ENCODE data around the gene REG3A. TPM values are rescaled to one million over a fixed set of nuclear protein-coding genes. Genes with fewer than 3 reads are reported as not detected.

The REG3A gene
- total RNA-seq, 1 donor from 2014 or later, result not detected

DNA sequence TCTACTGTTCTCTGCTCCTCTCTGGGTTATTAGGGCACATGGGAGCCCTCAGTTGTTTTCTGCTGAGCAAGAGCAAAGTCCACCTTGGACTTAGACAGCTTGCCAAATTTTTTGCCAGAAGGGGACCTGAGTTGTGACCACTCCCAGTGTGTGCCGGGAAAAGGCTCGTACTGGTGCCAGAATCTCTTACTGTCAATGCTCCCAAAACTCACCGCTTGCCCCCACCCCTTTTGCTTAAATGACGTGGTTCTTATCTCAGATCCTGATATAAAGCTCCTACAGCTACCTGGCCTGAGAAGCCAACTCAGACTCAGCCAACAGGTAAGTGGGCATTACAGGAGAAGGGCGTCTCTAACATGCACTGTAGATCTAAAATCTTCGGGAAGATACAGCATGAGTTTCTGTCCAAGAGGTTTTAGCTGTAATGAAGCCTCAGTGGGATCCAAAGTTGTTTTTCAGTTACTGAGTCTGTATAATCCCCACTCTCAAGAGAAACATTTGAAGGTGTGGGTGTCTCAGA lies 39.3 kb downstream of the REG3A start, which contains the start of gene REG1A:
TSS of gene REG1A (plus strand) at position 295 of the 520 bp plus-strand sequence. CDS start 374 bp downstream, outside the sequence.
- no peak for DNase-seq

DNA sequence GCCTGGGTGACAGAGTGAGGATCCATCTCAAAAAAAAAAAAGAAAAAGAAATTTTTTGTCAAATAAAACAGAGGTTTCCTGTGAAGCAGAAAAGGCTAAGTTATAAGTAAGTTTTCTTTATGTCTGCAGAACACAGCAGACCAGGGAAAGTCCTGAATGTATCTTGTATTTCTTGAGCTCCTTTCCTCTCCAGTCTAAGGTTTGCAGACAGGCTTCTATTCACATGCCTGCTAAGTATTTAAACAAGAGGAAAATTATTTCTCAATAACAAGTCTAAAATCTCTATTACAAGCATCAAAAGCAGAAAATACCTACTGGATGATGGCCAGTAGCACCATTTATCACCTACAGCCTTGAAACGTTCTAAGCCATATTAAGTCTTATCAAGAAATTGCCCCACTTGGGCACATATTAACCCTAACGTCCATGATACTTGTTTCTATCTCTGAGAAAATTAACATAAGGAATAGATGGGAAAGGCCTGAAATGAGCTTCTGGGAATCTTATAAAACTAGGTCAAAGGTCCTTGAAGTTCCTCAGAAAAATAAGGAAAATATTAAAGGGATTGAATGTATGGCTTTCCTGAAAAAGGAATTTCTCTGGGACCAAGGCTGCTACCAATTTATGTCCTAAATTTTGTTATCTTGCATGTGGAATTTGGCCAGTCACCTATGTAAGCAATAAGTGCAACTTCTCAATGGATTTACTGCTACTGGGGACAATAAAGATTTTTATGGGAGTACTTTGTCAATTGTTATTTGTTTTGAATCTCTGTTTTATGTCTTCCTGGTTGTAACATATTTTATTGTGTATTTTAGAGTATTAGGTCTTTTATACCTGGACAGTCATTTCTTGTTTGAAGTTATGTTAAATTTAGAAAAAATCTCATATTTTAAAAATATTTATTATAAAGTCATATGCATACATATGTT lies 42.3 kb downstream of the REG3A start:
- DNase-seq, result no peak

DNA sequence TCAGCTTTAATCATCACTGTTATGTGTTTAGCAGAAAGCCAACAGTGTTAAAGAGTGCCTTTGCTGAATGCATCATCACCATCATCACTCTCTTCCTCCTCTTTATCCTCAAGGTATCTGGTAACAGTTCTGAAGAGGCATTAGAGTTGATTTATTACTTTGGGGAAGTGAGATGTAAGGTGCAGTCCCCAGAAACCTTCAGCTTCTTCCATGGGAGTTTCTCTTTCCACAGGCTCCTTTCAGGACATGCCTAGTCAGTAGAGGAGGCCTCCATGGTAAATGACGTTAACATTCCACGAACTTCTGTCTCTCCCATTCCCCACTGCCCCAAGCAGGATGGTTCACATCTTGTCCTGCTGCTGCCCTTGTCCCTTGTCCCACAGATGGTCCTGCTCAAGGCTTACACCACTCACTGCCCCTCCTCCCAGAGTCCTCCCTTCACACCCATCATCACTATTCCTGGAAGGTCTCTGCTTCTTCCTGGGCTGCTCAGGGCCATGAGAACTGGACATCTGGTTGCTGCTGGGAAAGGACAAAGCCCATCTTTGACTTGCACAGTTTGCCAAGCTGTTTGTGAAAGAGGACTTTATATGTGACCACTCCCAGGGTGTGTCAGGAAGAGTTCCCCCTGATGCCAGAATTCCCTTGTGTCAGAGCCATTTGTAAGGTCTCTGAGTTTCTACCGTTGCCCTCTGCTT lies 44.6 kb downstream of the REG3A start:
- no peak for DNase-seq

DNA sequence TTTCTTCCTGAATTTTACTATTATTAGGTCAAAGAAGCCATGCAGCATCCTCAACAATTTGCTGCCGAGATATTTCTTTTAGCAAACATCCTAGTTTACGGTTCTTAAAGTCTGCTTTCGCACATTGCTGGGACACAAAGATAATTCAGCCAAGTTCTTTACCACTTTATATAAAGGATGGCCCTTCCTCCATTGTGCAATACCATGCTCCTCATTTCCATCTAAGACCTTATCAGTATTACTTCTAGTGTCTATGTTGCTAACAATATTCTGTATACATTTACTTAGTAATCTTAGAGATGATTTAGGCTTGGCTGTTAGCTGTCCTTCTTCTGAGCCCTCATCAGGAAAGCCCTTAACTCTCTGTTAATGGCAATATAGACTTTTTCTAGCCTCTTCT lies 47.3 kb downstream of the REG3A start:
- no peak for DNase-seq

Other genes with a start within 250 kb of the REG3A start
- not detected for gene REG3G, start 134.1 kb downstream of the REG3A start, total RNA-seq
- gene REG1B, start 71.8 kb downstream of the REG3A start, total RNA-seq, result not detected
- gene REG1A, start 39.3 kb downstream of the REG3A start, total RNA-seq, result not detected